Fibroblast of skin of right quadriceps (primary cell): Measurements from ENCODE around the gene GLI3.

Experiments used
- DNase-seq: peaks from one replicate; pipeline ENCODE4 v3.0.0-alpha.2; 2013

GLI3 gene

DNA sequence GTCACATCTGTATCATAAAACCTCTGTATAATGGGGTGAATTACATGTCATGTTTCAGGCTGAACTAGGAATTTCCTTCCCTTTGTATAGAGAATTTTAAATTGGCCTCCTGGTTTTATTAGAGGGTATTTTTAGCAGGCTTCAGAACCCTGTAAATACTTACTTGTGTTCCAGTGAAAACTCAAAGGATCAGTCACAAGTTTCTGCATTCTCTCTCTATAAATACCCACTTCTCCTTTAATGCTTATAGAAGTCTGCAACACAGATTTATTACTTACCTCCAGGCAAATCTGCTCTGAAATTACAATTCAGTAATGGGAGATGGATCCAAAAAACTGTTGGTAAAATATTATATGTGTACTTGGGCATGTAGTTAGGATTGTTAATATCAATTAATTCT lies 161.6 kb downstream of the GLI3 start:
- DNase-seq = no peak

DNA sequence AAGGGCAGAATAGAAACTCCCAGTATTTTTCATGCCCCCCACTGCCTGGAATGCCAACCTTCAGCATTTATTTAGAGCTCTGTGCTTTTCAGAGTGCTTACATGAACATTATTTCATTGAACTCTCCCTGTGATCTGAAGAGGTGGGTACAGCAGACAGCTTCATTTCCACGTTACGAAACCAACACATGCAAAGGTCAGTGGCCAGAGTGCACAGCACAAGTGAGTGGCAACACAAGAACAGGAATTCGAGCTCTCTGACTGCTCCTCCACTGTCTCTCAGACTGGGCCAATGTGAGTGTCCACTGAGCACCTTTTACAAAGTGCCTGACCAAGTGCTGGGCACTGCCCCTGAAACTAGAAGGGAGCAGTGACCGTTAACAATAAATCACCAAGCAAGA lies 162.9 kb downstream of the GLI3 start:
- no peak for DNase-seq

- peak; percentile 59 for DNase-seq
Measured at GRCh38 chr7:42071372-42072261, 165.4 kb downstream of the GLI3 start.

DNA sequence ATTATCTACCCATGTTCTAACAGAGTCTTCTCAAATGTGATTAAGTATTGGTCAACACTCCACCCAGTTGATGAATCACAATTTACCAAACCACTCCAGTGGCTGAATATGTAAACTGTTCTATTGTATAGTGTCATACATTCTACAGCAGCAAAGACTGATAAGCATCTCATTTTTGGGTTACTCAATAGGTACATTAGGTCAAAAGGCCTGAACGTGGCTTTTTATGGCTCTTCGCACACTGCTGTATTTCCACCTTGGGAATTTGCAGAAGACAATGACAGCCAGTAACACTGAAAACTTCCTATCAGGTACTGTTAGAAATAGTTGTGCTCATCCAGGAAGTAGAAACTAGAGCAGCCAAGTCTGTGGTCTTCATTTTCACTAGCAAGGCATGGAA lies 166.9 kb downstream of the GLI3 start:
- peak; percentile 47 for DNase-seq

DNA sequence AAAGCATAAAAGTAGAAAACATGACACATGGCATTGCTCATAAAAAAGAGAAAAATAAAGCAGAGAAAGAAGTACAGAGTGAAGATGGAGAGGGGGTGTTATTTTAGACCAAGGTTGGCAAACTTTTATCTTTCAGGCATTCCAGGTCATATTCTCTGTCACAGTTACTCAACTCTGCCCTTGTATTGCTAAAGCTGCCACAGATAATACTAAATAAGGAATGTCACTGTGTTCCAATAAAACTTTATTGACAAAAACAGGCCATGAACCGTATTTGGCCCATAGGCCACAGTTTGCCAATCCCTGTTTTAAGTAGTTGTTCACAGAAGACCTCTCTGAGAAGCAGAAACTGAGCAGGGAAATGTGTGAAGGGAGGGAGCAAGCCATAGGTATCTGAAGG lies 167.4 kb downstream of the GLI3 start:
- DNase-seq = no peak

DNA sequence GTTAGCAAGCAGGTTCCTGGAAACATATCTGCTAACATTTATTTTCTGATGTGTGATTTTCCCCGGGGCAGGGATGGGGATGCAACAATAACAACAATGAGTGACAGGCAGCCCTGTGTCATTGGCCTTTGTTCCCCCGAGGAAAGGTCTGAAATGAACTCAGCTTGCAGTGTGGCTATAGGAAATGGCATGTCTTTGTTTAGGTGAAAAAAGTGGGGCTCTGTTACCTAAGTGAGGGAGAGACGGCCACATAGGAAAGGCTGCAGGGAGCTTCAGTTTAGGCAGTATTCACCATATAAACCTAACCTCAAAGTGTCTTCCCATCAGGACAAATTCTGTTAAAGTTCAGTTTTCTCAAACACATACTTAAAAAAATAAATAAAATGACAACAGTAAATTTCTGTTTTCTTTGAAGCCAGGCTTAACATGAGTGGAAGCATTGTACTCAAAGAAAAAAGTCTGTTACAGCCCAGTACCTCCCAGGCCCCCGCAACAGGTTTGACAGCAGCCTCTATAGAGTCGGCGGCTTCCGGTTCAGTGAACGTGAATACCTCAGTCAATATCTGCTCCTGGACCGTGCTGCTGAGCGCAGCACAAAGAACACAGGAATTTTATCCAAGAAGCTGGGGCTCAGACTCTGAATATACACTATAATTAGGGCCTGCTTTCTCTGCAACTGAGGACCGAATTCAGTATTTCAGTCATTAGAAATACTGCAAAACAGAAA lies 168.3 kb downstream of the GLI3 start:
- no peak for DNase-seq

- no peak for DNase-seq
Measured at GRCh38 chr7:42065942-42066341, 171.1 kb downstream of the GLI3 start.

- no peak for DNase-seq
Measured at GRCh38 chr7:42065015-42065414, 172.0 kb downstream of the GLI3 start.

DNA sequence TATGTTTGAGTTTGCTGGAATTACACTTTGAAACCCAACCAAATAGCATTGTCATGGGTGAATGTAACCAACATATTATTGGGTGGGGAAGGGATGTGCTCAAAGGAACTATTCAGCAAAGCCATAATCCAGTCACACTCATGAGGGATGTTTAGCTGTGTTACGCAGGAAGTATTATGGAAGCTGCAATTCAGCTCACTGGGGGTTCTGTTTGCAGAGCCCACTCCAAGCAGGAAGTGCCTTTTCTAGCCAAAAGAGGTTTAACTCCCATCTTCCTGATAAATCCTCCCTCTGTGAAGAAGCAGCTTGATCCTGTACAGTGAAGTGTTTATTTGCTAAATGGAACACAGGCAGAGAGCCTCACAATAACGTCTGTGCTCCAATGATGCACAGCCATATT lies 172.5 kb downstream of the GLI3 start:
- no peak for DNase-seq

DNA sequence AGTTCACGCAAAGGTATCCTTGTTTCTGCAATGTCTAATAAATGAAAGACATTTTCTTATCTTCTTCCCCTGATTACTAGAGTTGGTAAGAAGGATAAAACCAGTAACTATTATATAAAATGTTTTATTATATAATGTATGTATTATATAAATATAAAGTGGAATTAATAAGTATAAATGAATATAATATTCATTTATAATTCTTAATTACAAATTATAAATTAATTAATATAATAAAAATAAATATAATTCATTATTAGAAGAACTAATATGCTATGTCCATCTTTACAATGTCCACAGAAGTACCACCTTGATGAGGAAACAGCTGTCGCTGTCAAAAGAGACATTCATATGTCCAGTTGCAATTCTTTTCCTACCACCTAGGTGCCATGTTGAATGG lies 177.7 kb downstream of the GLI3 start:
- no peak for DNase-seq

DNA sequence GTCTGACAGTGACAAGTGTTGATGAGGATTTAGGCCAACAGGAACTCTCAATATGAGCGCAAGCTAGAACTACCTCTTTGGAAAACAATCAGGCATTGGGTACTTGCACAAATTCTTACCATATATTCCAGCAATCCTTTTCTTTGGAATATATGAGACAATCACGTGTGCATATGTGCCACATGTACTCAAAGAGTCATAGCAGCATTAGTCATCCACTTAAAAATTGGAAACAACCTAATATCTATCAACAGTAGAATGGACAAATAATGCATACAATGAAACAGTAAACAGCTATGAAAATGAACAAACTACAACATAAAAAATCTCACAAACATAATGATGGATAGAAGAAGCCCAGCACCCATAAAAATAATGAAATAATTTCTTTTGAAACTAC lies 179.7 kb downstream of the GLI3 start:
- peak; percentile 15 for DNase-seq

- no peak for DNase-seq
Measured at GRCh38 chr7:42055171-42055570, 181.8 kb downstream of the GLI3 start.

GRCh38 chr7:42053834-42054233 lies 183.2 kb downstream of the GLI3 start:
- no peak for DNase-seq

DNA sequence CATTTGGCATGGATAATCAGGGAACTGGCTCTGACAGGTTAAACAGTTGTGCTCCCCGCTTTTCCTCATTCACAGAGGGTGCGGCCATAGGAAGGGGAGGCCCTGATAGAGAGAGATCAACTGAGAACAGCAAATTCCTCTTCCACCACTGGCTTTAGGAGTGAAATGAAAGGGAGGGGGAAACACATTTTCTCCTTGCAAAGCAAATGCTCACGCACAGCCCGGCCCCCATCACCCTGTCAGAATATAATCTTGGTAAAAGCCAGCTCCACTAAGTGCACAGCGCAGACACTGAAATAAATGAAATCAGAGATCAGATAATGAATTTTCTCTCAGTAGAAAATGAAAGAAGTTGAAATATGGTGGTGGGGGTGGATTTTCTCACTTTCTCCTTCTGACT lies 187.2 kb downstream of the GLI3 start:
- no peak for DNase-seq

DNA sequence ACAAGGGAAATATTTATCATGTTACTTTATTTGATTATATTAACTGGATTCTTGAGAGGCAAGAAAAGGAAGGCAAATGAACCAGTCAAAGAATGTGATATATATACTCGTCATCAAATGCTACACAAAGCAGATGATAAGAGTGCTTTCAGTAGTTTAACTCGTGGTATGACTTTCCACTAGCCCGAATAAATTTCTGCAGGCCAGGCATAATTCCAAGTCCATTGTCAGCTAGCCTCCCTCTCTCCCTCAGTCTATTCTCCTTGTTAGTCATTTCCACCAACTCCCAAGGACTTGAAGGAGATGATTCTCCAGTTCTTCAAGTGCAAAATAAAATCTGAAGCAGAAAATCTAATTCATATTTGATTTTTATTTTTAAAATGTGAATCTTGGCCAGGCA lies 190.5 kb downstream of the GLI3 start:
- DNase-seq = peak; percentile 15

- no peak for DNase-seq
Measured at GRCh38 chr7:42045961-42046360, 191.0 kb downstream of the GLI3 start.

DNA sequence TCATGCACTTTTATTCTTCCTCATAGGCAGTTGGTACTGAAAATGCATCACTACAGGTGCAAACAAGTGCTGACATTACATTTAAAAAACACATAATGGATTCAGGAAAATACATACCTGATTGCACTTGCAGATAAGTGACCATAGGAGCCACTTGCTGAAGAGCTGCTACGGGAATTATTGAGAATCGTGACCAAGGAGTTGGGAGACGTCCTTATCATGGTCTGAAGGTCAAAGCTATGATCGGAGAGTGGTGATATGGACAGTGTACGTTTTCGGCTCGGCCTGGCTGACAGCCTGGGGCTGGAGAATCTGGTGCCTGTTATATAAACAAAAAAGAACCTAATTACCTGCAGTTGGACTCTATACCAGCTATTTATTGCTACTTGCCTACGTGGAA lies 197.1 kb downstream of the GLI3 start:
- no peak for DNase-seq

DNA sequence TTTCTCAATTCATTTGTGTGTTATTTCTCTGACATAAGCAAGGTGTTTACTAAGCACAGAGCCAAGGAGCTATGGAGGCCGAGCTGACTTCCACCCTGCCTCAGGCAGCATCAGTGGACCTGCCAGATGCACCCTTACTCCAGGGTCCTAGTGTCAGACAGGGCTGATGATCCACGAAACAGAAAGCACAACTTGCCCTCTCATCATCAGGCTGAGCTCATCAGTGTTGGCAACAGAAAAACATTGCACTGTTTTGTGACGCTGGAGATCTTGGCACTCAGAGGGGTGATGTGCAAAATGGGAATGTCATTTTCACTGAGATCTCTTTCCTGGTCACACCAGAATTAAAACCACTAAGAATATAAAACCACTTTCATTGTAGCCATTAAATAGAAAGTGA lies 201.8 kb downstream of the GLI3 start:
- no peak for DNase-seq

DNA sequence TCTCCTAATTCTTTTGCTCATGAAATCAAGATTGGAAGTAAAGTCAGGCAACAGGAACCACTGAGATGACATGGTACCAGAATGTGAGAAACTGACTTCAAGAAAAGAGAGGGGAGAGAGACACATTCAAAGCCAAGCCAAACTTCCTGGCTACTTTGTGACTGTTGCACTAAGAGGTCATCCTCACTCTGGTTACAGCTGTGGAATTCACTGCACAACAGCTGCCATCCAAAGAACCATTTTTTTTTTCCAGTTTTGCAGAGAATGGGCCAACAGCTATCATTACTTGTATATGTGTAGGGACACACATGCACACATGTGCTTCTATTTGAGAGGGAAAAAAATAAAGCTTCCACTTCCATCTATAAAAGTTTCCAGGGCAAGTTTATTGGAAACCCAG lies 203.5 kb downstream of the GLI3 start:
- no peak for DNase-seq

GRCh38 chr7:42029405-42029804 lies 207.6 kb downstream of the GLI3 start:
- DNase-seq = no peak

DNA sequence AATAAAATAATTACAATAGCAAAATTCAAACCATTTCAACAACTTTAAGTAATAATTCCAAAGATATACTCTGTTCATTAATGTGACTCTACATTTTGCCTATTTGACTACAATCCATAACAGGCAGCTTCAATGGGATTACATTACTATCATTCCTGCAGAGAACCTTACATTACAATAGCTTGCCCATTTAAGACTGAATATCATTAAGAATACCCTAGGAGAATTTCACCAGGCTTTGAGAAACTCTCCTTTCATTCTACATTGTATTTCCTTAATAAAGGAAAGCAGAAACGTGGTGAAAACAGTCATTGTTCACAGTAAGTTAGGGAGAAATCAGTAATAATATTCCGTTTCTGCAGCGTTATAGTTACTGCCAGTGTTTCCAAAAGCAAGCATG lies 209.5 kb downstream of the GLI3 start:
- DNase-seq = no peak

GRCh38 chr7:42026622-42027197 lies 210.3 kb downstream of the GLI3 start:
- no peak for DNase-seq

- no peak for DNase-seq
Measured at GRCh38 chr7:42025635-42026375, 211.2 kb downstream of the GLI3 start.
